Left lung (tissue), 10 donors: ENCODE data around the gene CSRP3. TPM values are rescaled to one million over a fixed set of nuclear protein-coding genes. Genes with fewer than 3 reads are reported as not detected.

Experiments used
- ATAC-seq: fragments of 200-7000 bp; cut with Tn5 transposase; one replicate; pipeline ENCODE4 v1.9.1; 2020; ENCODE audit warnings: moderate library complexity
- DNase-seq, 4 donors: peaks; one replicate each; pipeline ENCODE4 v3.0.0-alpha.2; 2013 to 2020
- H3K27ac ChIP-seq, 2 donors: fragments of 200-600 bp; sonication (generic) in 1 of 2; one replicate each; pipeline versions ENCODE4 v1.5.0 to v1.8.0; 2020 to 2021
- H3K27me3 ChIP-seq, 2 donors: fragments of 200-600 bp; sonication (generic) in 1 of 2; one replicate each; pipeline versions ENCODE4 v1.5.0 to v1.8.0; 2020 to 2021
- H3K36me3 ChIP-seq, 2 donors: fragments of 200-600 bp; sonication (generic) in 1 of 2; one replicate each; pipeline versions ENCODE4 v1.5.0 to v1.8.0; 2020 to 2021
- H3K4me1 ChIP-seq, 2 donors: fragments of 200-600 bp; one replicate each; pipeline ENCODE4 v1.8.0; 2021
- H3K4me3 ChIP-seq, 2 donors: fragments of 200-600 bp; sonication (generic) in 1 of 2; one replicate each; pipeline versions ENCODE4 v1.5.0 to v1.8.0; 2020 to 2021; ENCODE audit warnings: mild to moderate bottlenecking in 1 of 2
- H3K9me3 ChIP-seq, 2 donors: fragments of 200-600 bp; sonication (generic) in 1 of 2; one replicate each; pipeline versions ENCODE4 v1.5.0 to v1.8.0; 2020 to 2021
- intact Hi-C, 2 donors: fragments of 100-400 bp; cut with DNase I; formaldehyde crosslinking; loops; one replicate each; pipeline versions ENCODE4 v1.11.2 to v1.14.2; 2022
- polyA plus RNA-seq, 6 donors: library from polyadenylated mRNA; unstranded; fragments of 120-200 nt; gene quantifications; one replicate each; pipeline ENCODE4 v1.2.1, GENCODE V29; 2013; ENCODE audit not compliant: insufficient read length in 6 of 6
- total RNA-seq, 2 donors: library from RNA; stranded (reverse); fragmentation: NEBNext Ultra II Directional; extraction: Animal tissue kit (Norgen Biotek cat#: 25700); gene quantifications; one replicate each; pipeline ENCODE4 v1.2.1, GENCODE V29; 2021
- TF ChIP-seq, protein P1 (sequence below), 2 donors: fragments of 200-600 bp; sonication (generic) in 1 of 2; IDR thresholded peaks; one replicate each; pipeline versions ENCODE4 v1.5.0 to v1.8.0; 2021; ENCODE audit warnings: antibody characterized with exemption in 2 of 2
- donor health status: DM: no; HTN: yes; CAD: no.
- donor health status: DM: no; HTN: no; CAD: no.

The CSRP3 gene
- total and polyA plus RNA-seq, 8 donors, result 0.23 to 1.4 (median 0.42) TPM; not detected in 1

DNA sequence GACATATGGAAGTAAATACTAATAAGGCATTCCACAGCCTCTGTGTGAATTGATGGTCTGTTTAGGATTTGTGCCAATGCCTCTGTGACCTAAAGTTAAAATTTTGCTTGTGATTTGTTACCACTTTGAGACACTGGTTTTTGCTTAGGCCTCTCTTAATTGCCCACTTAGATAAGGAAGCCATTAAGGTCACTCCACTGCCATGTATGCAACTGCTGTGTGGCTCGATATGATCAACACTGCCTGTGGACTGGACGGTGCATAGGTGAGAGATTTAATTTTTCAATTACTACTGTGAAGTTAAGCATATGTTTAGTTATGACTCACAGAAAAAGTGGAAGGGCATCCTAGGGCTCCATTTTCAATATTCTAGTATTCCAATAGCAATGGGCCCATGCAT, 36.9 kb downstream of the CSRP3 start:
- intact Hi-C loops, result no loop called here
- Histone ChIP-seq H3K9me3 (no peaks in the 10 kb centered on the region), H3K4me3 (no peak overlapping the region), H3K4me1 (no peaks in the 10 kb centered on the region), H3K27me3 (no peaks in the 10 kb centered on the region), H3K27ac (no peak overlapping the region), H3K36me3 (peaks cover 0 to 65% of the 10 kb centered on the region in 2 donors)
- ATAC-seq (no peak), DNase-seq (no peak)
- TF ChIP-seq, protein P1, sequence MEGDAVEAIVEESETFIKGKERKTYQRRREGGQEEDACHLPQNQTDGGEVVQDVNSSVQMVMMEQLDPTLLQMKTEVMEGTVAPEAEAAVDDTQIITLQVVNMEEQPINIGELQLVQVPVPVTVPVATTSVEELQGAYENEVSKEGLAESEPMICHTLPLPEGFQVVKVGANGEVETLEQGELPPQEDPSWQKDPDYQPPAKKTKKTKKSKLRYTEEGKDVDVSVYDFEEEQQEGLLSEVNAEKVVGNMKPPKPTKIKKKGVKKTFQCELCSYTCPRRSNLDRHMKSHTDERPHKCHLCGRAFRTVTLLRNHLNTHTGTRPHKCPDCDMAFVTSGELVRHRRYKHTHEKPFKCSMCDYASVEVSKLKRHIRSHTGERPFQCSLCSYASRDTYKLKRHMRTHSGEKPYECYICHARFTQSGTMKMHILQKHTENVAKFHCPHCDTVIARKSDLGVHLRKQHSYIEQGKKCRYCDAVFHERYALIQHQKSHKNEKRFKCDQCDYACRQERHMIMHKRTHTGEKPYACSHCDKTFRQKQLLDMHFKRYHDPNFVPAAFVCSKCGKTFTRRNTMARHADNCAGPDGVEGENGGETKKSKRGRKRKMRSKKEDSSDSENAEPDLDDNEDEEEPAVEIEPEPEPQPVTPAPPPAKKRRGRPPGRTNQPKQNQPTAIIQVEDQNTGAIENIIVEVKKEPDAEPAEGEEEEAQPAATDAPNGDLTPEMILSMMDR (IDR thresholded peaks at IDR 0.05), result no peak

- H3K36me3 ChIP-seq, result peaks cover 0 to 65% of the 10 kb centered on the region in 2 donors
- H3K4me3 ChIP-seq, result no peak overlapping the region
- H3K9me3 ChIP-seq, result no peaks in the 10 kb centered on the region
- no peak overlapping the region for H3K27ac ChIP-seq
- no peaks in the 10 kb centered on the region for H3K27me3 ChIP-seq
- TF ChIP-seq, protein P1 (IDR thresholded peaks at IDR 0.05), result no peak
- no peaks in the 10 kb centered on the region for H3K4me1 ChIP-seq
- intact Hi-C loops, result no loop called here
- ATAC-seq, result no peak
- DNase-seq, result no peak
These were observed 37.4 kb downstream of the CSRP3 start for GRCh38 chr11:19164230-19164855.

- Histone ChIP-seq H3K9me3 (no peaks in the 10 kb centered on the region), H3K36me3 (peaks cover 0 to 64% of the 10 kb centered on the region in 2 donors), H3K4me1 (no peaks in the 10 kb centered on the region), H3K27ac (no peak overlapping the region), H3K4me3 (no peak overlapping the region), H3K27me3 (no peaks in the 10 kb centered on the region)
- TF ChIP-seq, protein P1 (IDR thresholded peaks at IDR 0.05), result no peak
- ATAC-seq, result no peak
- DNase-seq, result no peak
- intact Hi-C loops, result no loop called here
These were observed 38.2 kb downstream of the CSRP3 start for GRCh38 chr11:19163617-19164016.

- TF ChIP-seq, protein P1 (IDR thresholded peaks at IDR 0.05), result no peak
- Histone ChIP-seq H3K4me3 (no peak overlapping the region), H3K9me3 (no peaks in the 10 kb centered on the region), H3K36me3 (peaks cover 0 to 59% of the 10 kb centered on the region in 2 donors), H3K4me1 (no peaks in the 10 kb centered on the region), H3K27ac (no peak overlapping the region), H3K27me3 (no peaks in the 10 kb centered on the region)
- intact Hi-C loops, result no loop called here
- ATAC-seq (no peak), DNase-seq (no peak)
These were observed 38.8 kb downstream of the CSRP3 start for GRCh38 chr11:19162951-19163505.

DNA sequence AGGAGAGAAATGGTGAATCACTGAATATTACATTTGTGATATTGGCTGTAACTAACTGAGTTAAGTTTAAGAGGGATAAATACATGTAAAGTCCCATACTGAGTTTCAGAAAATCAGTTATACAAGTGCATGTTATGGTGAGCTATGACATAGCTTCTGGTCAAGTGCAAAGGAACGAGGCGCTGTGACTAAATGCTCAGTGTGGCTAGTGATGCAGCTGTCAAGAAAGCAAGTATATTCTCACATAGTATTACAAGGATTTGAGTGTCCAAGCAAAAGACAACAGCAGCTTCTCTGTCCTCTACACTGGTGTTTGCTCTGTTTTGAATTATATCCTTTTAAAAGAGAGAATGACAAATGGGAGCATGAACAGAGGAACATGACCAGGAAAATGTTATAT, 40.1 kb downstream of the CSRP3 start:
- Histone ChIP-seq H3K27me3 (no peaks in the 10 kb centered on the region), H3K36me3 (peaks cover 0 to 56% of the 10 kb centered on the region in 2 donors), H3K4me3 (no peak overlapping the region), H3K27ac (no peak overlapping the region), H3K4me1 (no peaks in the 10 kb centered on the region), H3K9me3 (no peaks in the 10 kb centered on the region)
- intact Hi-C loops, result no loop called here
- no peak for DNase-seq
- ATAC-seq, result no peak
- TF ChIP-seq, protein P1 (IDR thresholded peaks at IDR 0.05), result no peak
